Skin epidermis (tissue), 12 donors: ENCODE measurements around the gene COG5.
"Not testable (repeated sequence)": the region's sequence is repeated elsewhere in the genome, so short reads cannot be mapped to it uniquely, and the experiment has no call there.

Experiments used
- H3K27ac ChIP-seq, 21 experiments: fragments of 200-600 bp; sonication (generic) in 11 of 21; one replicate each; pipeline ENCODE4 v1.5.0; 2020; ENCODE audit warnings: mild to moderate bottlenecking in 3 of 21, inconsistent platforms in 2 of 21, moderate library complexity in 2 of 21
- H3K4me3 ChIP-seq, 7 experiments: fragments of 200-600 bp; sonication (generic) in 2 of 7; one replicate each; pipeline ENCODE4 v1.5.0; 2020; ENCODE audit warnings: inconsistent platforms in 2 of 7, mild to moderate bottlenecking in 2 of 7, moderate library complexity in 1 of 7

COG5 gene

DNA sequence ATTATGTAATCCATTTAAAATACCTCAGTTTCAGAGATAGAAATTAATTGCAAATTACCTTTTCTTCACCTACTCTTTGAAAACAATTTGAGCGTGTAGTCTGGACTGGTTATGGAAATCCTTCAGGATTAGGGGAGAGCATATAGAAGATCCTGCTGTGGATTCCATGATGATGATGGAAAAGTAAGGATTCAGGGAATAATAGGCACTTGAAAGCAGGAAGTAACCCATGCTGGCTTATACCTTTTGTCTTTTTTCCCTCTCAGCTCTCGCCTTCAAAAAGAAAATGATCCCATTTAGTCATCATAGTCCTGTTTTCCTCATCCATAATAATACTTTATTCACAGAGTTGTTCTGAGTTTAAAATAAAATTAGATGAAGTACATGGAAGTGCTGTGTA, 390.5 kb downstream of the COG5 start:
- Histone ChIP-seq H3K4me3 (no peak overlapping the region), H3K27ac (peak overlapping the region in 1 of 21 experiments; percentile 56)

DNA sequence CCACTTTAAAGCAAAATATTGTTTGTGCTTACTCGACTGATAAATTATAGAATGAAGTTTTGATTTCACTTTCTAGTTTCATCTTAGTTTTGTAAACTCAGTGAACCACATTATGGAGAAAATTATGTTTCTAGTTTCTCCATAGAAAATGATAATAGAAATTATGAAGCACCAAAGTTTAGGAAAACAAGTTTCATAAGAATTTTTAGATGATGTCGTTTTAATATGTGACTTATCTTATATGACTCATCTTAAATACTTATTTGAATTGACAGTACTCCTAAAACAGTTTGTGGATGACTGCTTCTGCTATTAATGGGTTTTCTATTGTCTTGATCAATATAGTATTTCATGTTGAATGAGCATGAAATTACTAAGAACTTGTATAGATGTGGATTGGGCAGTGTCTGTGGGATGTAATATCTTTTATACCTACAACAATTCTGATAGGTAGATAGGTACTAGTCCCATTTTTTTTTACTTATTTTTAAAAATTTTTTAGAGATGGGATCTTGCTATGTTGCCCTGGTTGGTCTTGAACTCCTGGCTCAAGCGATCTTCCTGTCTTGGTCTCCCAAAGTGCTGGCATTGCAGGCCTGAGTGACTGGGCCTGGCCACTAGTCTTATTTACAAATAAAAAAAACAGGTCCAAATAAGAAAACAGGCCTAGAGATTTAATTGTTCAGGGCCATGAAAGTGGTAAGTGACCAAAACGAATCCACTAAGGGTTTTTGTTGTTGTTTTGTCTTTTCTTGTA, 391.3 kb downstream of the COG5 start:
- Histone ChIP-seq H3K4me3 (no peak overlapping the region), H3K27ac (peak overlapping the region in 1 of 21 experiments; percentile 56)

DNA sequence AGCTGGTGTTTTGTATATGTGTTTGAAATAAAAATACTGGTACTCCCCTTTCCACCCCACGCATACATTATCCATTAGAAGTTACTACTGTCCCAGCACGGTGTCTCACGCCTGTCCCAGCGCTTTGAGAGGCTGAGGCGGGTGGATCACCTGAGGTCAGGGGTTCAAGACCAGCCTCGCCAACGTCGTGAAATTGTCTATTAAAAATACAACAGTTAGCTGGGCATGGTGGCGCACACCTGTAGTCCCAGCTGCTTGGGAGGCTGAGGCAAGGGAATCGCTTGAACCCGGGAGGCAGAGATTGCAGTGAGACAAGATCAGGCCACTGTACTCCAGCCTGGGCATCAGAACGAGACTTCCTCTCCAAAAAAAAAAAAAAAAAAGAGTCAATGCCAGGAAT, 392.2 kb downstream of the COG5 start:
- no peak overlapping the region for H3K4me3 ChIP-seq
- no peak overlapping the region for H3K27ac ChIP-seq

DNA sequence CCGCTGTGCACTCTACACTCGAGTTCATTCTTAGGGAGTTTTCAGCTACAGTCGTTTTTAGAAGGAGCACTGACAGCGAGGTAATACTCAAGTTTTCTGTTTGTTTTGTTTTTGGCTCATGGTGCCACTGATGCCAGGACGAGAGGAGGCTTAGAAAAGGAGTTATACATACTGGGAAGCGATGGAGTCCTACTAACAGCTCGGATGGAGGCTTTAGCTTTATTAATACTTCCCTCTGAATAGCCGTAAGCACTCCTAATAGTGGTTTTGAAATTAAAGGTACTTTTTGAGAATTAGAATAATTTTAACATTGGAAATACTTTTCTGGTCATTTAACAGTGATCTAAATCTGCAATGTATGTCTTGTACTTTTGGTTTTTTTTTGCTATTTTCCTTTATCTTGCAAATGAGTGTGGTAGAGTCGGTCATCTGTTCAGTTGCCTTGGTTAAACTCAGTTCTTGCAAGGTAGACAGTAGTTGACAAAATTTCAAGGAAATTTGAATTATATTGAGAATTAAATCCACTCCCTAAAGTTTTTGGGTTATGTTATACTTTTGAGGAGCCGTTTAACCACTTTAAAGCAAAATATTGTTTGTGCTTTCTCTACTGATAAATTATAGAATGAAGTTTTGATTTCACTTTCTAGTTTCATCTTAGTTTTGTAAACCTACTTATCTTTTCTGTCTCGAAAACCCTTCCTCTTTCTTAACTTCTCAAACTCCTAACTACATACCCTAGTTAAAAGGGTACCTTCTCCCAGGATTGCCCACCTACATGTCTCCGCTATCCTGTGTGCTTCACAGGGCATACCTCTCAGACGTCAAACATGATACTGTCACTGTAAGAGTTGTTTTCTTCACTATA, 393.4 kb downstream of the COG5 start:
- Histone ChIP-seq H3K27ac (peak overlapping the region in 20 of 21 experiments; percentile 90 to 100 (median 98)), H3K4me3 (peak overlapping the region; percentile 92 to 98 (median 94))

DNA sequence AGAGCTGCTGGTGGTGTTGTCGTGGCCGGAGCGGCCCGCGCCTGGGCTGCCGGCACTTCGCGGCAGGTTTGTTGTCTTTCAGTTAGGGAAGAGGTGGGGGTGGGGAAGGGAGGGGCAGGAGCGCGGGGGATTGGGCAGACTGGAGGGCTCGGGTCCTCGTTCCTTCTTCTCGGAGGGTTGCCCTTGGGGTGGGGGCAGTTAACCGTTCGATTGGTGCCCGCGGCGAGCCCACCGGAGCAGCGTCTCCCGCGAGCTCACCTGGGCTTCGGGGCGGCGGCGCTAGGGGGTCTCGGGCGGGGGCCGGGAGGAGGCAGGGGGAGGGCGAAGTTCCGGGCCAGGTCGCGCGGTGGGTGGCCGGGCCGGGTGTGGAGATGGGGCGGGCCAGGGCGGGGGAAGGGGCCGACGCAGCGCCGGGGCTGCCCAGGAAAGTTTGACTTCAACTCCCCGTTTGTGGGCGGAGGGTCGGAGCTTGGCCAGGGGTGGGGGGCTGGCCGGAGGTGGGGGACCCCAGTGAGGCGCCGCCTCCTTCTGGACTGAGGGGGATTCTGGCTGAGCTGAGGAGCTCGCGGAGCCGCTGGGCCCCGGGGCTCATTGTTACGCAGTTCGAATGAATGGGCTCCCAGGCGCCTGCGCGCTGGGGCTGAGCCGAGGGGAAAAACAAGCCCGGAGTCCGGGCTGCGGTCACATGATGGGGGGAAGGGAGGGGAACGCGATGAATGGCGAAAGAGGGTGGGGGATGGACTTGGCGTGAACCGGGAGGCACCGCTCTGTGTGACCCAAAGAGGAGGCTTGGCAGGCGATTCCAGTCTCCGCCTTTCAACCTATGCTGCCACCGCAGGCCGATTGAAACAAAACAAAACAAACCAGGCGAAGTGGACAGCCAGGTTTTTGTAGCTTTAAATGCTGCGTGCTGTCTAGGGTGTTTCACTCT, 394.3 kb downstream of the COG5 start:
- Histone ChIP-seq H3K27ac (peak overlapping the region; percentile 90 to 100 (median 98)), H3K4me3 (peak overlapping the region; percentile 92 to 98 (median 94))

DNA sequence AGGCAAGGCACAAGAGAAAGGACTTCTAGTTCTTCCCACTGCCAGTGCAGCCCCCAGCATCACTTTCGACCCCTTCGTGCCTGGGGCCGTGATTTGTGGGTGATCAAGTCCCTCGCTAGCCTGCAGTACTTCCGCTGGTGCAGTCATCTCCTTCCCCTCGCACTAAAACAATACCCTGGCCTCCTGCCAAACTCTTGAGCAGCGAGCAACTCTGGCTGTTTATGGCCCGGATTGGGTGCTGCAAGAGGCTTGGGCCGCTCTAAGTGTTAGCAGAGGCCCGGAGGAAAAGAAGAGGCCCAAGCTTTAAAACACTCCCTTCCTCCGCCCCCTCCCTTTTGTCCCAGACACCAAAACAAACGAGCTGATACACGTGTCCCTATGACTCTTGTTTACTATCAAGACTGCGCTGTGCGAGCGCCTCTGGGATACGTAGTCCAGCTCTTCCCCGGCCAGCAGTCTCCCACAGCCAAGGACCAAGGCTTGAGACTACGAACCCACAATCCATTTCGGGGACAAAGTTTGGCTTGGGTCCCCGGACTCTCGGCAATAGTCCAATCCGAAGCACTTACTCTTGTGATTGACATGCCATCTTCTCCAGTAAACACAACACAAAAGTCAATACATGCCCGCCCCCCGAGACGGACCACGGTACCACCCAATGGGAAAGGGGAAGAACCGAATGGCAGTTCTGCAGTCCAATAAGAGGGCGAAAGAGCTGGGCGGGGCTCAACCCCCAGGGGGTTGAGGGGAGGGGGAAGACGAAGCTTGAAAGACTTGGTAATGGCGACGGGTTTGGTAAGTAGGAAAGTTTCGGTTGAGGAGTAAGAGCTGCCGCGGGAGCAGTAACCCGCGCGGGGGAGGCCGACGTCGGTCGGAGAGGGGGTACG, 395.2 kb downstream of the COG5 start, which contains the start of gene HBP1:
Gene HBP1, plus strand, starts transcription at position 771 of the 887 bp plus-strand sequence. CDS start 10,891 bp downstream, outside the sequence.
- H3K27ac ChIP-seq = peak within 1 kb of the TSS; percentile 90 to 100 (median 98)
- H3K4me3 ChIP-seq = peak within 1 kb of the TSS; percentile 92 to 98 (median 94)

DNA sequence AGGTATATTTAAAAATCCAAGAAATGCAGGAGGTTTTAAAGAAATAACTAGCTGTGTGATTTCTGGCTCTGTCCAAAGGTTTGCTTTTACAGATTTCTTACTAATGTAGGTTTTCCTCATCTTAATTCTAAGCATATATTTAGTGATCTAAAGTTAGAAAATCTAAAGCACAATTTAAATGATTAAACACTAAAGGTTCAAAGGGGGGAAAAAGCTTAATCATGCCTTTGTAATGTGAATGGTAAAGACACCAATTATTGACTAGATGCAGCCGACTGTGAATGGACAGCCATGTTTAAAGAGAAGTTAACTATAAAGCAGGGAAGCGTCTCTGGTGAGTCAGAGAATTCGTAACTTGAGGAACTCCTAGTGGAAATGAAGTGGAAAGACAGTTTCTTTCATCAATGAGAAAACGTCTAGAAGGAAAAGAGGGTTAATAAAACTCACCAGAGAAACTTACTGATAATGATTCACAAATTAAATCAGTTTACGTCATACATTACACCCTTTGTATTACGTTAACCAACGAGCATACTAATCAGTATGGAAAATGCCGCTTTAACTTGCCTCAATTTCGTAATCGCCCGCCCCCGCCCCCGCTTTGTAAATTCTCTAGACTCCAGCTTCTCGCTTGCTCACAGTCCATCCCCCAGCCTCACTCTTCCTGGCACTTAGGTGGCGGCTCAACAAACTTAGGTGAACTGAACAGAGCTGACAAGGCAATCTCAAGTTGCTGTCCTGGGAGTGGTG, 396.1 kb downstream of the COG5 start:
- H3K27ac ChIP-seq = peak overlapping the region; percentile 85 to 99 (median 92)
- H3K4me3 ChIP-seq = peak overlapping the region; percentile 42 to 93 (median 48)

DNA sequence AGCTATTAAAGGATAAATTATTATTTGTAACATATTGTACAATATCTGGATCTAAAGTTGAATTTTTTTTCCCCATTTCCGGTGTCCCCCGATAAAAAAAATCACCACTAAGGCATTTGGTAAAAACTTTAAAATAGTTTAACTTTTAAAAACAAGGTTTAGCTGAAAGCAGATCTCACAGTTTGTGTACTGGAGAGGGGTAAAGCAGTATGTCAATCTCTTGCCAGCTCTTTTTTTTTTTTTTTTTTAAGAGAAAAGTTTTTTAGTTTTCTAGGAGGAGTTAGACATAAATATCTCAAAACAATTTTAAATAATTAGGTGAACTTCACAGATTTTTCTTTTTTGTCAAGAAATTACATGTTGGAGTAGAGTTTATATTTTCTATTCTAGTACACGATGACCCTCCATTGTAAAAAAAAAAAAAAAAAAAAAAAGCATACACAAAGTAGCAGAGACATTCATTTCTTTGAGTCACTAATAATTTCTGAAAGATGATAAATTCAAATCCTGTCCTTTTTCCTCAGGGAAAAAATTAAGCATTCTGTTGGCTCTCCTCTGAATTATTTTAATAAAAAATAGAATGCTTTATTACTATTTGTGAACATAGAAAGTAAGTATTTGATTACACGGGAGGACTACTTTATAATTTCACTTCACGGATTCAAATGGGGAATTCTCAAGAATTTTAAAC, 396.8 kb downstream of the COG5 start:
- Histone ChIP-seq H3K27ac (peak overlapping the region; percentile 85 to 99 (median 92)), H3K4me3 (peak overlapping the region in 6 of 7 experiments; percentile 42 to 93 (median 46))

DNA sequence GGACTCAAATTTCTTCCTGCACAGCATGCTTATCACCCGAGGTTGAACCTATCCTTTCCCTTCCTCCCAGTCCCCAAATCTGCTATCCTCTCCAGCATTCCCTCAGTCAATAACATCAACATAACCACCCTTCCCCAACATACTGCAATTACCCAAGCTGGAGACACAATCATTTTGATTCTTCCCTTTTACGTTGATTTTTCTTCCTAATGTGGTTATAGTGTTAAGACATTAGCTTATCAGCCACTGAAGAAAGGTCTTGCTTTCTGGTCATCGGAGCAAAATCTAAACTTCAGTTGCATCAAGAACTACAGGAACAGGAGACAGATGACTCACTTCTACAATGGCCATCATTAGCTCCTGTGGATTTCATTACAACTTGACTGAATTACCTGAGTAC, 398.4 kb downstream of the COG5 start:
- no peak overlapping the region for H3K27ac ChIP-seq
- H3K4me3 ChIP-seq = no peak overlapping the region

DNA sequence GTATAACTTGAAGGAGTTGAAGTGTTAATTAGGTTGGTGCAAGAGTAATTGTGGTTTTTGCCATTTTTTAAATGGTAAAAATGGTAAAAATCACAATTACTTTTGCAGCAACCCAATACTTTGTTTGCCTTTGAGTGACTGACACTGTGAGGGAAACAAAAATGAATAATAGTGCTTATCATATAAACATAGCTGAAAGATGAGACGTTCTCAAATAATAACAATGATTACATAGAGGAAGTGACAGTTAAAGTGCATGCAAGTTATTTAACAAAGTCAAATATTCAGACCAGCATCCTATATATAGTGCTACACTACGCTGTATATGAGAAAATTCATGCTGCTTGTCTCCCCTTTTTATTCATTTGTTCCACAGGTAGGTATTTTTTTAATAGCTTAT, 399.6 kb downstream of the COG5 start:
- Histone ChIP-seq H3K4me3 (no peak overlapping the region), H3K27ac (no peak overlapping the region)

DNA sequence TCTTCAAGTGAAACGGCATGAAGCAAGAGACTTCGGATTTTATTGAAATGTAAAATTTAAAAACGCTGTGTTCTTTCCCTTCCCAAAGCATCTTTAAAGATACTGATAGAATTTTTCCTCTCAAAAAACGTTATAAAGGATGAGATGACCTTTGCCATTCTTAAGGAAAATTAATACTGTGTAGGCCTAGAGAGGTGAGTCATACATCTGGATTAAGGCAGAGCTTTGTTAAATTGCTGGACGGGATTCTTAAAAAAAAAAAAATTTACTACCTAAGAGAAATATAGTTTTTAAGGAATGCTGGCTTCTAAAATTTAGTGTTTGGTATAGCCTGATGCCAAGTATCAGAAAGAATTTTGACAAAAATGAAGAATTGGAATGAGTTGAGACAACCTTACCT, 401.2 kb downstream of the COG5 start:
- H3K4me3 ChIP-seq = no peak overlapping the region
- H3K27ac ChIP-seq = no peak overlapping the region

DNA sequence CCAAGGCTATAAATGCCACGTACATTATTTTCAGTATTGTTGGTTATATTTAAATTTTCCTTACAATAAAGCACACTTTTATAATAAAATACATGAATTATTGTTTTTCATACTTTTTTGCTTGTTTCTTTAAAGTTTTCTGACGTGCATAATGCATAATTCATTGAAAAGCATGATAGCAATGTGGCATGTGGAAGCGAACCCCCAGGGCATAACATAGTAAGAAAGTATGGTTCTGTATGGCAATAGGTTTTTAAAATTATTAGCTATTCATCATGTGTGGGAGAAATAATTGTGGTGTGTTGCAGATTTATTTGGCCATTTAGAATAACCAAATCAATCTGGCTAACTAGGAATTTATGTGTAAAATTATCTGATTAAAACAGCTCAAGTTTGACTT, 402.3 kb downstream of the COG5 start:
- H3K27ac ChIP-seq = no peak overlapping the region
- H3K4me3 ChIP-seq = no peak overlapping the region

DNA sequence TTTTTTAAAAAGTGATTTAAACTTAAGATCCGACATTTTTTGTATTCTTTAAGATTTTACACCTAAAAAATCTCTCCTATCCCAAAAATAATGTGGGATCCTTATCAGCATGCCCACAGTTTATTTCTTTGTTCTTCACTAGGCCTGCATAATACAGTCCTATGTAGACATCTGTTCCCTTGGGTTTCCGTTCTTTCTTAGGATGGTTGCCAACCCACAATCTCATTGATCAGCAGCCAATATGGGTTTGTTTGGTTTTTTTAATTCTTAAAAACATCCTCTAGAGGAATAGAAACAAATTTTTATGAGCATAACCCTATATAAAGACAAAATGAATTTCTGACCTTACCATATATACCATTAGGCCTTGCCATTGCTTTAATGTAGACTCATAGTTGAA, 403.3 kb downstream of the COG5 start:
- Histone ChIP-seq H3K27ac (no peak overlapping the region), H3K4me3 (no peak overlapping the region)

DNA sequence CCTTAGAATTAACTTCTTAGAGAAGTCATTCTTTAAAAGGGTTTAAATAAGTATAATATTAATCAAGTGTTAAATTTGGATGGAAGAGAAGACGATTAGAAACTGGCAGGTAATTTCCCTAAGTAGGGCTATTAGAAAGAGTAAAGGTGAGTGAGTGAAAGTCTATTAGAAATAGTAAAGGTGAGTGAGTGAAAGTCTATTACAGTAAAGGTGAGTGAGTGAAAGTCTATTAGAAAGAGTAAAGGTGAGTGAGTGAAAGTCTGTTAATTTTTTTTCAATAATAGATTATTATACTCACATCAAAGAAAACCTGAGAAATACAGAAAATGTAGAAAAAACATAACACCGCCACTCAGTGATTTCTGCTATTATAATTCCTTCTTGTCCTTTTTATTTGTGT, 405.7 kb downstream of the COG5 start:
- H3K4me3 ChIP-seq = no peak overlapping the region
- no peak overlapping the region for H3K27ac ChIP-seq

DNA sequence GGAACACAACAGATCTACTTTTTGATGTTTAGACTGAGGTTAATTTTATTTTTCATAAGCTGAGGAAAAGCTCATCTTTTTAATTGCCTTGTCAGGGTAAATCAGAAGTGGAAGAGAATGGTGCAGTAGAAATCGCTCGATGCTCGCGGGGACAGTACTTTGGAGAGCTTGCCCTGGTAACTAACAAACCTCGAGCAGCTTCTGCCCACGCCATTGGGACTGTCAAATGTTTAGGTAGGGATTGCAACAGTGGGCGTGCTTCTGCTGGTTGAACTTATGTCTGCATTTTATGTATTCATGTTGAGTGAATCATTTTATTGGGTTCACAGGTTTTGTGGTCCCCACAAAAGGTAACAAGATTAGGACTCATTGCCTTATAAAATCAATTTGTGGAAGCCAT, 406.6 kb downstream of the COG5 start:
- Histone ChIP-seq H3K27ac (no peak overlapping the region), H3K4me3 (no peak overlapping the region)

DNA sequence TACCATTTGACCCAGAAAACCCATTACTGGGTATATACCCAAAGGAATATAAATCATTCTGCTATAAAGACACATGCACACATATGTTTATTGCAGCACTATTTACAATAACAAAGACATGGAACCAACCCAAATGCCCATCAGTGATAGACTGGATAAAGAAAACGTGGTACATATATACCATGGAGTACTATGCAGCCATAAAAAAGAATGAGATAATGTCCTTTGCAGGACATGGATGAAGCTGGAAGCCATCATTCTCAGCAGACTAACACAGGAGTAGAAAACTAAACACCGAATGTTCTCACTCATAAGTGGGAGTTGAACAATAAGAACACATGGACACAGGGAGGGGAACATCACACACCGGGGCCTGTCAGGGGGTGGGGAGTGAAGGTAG, 408.0 kb downstream of the COG5 start:
- not testable (repeated sequence) for H3K4me3 ChIP-seq, H3K27ac ChIP-seq

DNA sequence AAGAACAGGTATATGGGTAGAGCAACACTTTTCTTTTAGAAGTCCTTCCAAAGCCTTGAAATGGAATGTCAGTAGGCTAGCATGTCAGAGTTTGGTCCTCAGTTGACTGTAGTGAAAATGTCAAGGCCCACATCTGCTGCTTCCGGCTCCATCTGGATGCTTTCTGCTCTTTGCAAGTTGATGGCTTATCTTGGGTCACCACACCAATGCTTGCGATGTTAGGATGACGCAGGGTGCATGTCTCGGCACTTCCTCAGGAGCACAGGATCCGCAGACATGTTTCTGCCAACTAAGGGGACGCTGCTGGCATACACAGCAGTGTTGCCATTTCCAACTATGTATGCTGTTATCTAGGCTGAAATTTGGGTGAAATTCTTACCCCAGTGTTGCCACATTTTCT, 408.9 kb downstream of the COG5 start:
- Histone ChIP-seq H3K4me3 (no peak overlapping the region), H3K27ac (no peak overlapping the region)
